ENCODE measurements around the gene NECAB2.

- TF ChIP-seq, protein P1, sequence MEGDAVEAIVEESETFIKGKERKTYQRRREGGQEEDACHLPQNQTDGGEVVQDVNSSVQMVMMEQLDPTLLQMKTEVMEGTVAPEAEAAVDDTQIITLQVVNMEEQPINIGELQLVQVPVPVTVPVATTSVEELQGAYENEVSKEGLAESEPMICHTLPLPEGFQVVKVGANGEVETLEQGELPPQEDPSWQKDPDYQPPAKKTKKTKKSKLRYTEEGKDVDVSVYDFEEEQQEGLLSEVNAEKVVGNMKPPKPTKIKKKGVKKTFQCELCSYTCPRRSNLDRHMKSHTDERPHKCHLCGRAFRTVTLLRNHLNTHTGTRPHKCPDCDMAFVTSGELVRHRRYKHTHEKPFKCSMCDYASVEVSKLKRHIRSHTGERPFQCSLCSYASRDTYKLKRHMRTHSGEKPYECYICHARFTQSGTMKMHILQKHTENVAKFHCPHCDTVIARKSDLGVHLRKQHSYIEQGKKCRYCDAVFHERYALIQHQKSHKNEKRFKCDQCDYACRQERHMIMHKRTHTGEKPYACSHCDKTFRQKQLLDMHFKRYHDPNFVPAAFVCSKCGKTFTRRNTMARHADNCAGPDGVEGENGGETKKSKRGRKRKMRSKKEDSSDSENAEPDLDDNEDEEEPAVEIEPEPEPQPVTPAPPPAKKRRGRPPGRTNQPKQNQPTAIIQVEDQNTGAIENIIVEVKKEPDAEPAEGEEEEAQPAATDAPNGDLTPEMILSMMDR (IDR thresholded peaks at IDR 0.05; ENCODE audit: insufficient read depth, low read length), result no peak
- TF ChIP-seq SPI1 (IDR thresholded peaks at IDR 0.05; ENCODE audit: borderline replicate concordance, low read depth) (no peak), POLR2AphosphoS5 (IDR thresholded peaks at IDR 0.05; ENCODE audit: low read depth) (no peak), GABPA (IDR thresholded peaks at IDR 0.05; ENCODE audit: low read depth) (no peak), REST (IDR thresholded peaks at IDR 0.05; ENCODE audit: insufficient replicate concordance, low read depth) (no peak)
Measured at GRCh38 chr16:83975590-83976260, 7.7 kb downstream of the NECAB2 start.
